ENCODE measurements around the gene MARCHF4. TPM values are rescaled to one million over a fixed set of nuclear protein-coding genes. Genes with fewer than 3 reads are reported as not detected.

The MARCHF4 gene
- not detected in 2 replicates for total RNA-seq

GRCh38 chr2:216371721-216372702, at the start of gene MARCHF4:
Gene MARCHF4, minus strand, starts transcription at chr2:216372483. Its CDS starts 2,223 bp downstream, at chr2:216370260.
- intact Hi-C loops (cut with micrococcal nuclease), result loop anchor here (2.0 kb wide), 1 partner anchor 19 kb away; no protein-coding TSS in a partner anchor

GRCh38 chr2:216420367-216421101, 48.3 kb upstream of the MARCHF4 start:
- intact Hi-C loops (cut with micrococcal nuclease), result no loop called here

- intact Hi-C loops (cut with micrococcal nuclease), result no loop called here
Observed at GRCh38 chr2:216418981-216419380, 46.7 kb upstream of the MARCHF4 start.

- intact Hi-C loops (cut with micrococcal nuclease), result no loop called here
Observed at GRCh38 chr2:216416571-216417307, 44.5 kb upstream of the MARCHF4 start.

- intact Hi-C loops (cut with micrococcal nuclease), result no loop called here
Observed at GRCh38 chr2:216415541-216415940, 43.3 kb upstream of the MARCHF4 start.

GRCh38 chr2:216414772-216415319, 42.6 kb upstream of the MARCHF4 start:
- intact Hi-C loops (cut with micrococcal nuclease), result loop anchor here (5.0 kb wide), 2 partner anchors 193 to 398 kb away; no protein-coding TSS in a partner anchor

GRCh38 chr2:216413882-216414281, 41.6 kb upstream of the MARCHF4 start:
- intact Hi-C loops (cut with micrococcal nuclease), result loop anchor here (2.0 to 5.0 kb wide), 4 partner anchors 61 to 1101 kb away; partner anchors contain the start of gene ATIC

GRCh38 chr2:216412022-216412999, 40.0 kb upstream of the MARCHF4 start, which contains the start of gene SMARCAL1:
Gene SMARCAL1, plus strand, starts transcription at chr2:216412484. Its CDS starts 2,221 bp downstream, at chr2:216414705.
- intact Hi-C loops (cut with micrococcal nuclease), result loop anchor here (1.0 to 5.0 kb wide), 7 partner anchors 60 to 1100 kb away; partner anchors contain the start of genes ATIC, RPL37A and XRCC5

GRCh38 chr2:216410550-216410949, 38.3 kb upstream of the MARCHF4 start:
- intact Hi-C loops (cut with micrococcal nuclease), result loop anchor here (5.0 kb wide), 2 partner anchors 188 to 393 kb away; no protein-coding TSS in a partner anchor

- intact Hi-C loops (cut with micrococcal nuclease), result loop anchor here (10.0 kb wide), 1 partner anchor 256 kb away; no protein-coding TSS in a partner anchor
Observed at GRCh38 chr2:216408426-216409290, 36.4 kb upstream of the MARCHF4 start.

- intact Hi-C loops (cut with micrococcal nuclease), result loop anchor here (10.0 kb wide), 1 partner anchor 258 kb away; no protein-coding TSS in a partner anchor
Observed at GRCh38 chr2:216406826-216407225, 34.5 kb upstream of the MARCHF4 start.

GRCh38 chr2:216405588-216405987, 33.3 kb upstream of the MARCHF4 start:
- intact Hi-C loops (cut with micrococcal nuclease), result loop anchor here (2.0 to 10.0 kb wide), 2 partner anchors 77 to 259 kb away; no protein-coding TSS in a partner anchor

GRCh38 chr2:216404010-216404618, 31.8 kb upstream of the MARCHF4 start:
- intact Hi-C loops (cut with micrococcal nuclease), result loop anchor here (2.0 to 10.0 kb wide), 2 partner anchors 75 to 261 kb away; no protein-coding TSS in a partner anchor

GRCh38 chr2:216402751-216403150, 30.5 kb upstream of the MARCHF4 start:
- intact Hi-C loops (cut with micrococcal nuclease), result loop anchor here (10.0 kb wide), 1 partner anchor 262 kb away; no protein-coding TSS in a partner anchor

GRCh38 chr2:216399621-216400020, 27.3 kb upstream of the MARCHF4 start:
- intact Hi-C loops (cut with micrococcal nuclease), result loop anchor here (10.0 kb wide), 1 partner anchor 265 kb away; no protein-coding TSS in a partner anchor

GRCh38 chr2:216394881-216395280, 22.6 kb upstream of the MARCHF4 start:
- intact Hi-C loops (cut with micrococcal nuclease), result no loop called here
